Peyer's patch (tissue), 4 donors: ENCODE measurements around the gene MAMSTR.

ENCODE experiments used
- CTCF ChIP-seq, 6 experiments: fragments of 450-650 bp in 4 of 6; fragments of 200-600 bp in 2 of 6; sonication (generic) in 1 of 6; IDR thresholded peaks; one replicate each; pipeline ENCODE4 v1.5.1; 2017 to 2019; ENCODE audit warnings: antibody characterized with exemption in 6 of 6, mild to moderate bottlenecking in 3 of 6, moderate library complexity in 1 of 6
- POLR2A ChIP-seq, 2 donors: fragments of 450-650 bp; IDR thresholded peaks; one replicate each; pipeline ENCODE4 v1.5.1; 2017; ENCODE audit warnings: antibody characterized with exemption in 2 of 2, mild to moderate bottlenecking in 2 of 2, moderate library complexity in 2 of 2

GRCh38 chr19:48703316-48703715, 16.2 kb downstream of the MAMSTR start:
- TF ChIP-seq CTCF (IDR thresholded peaks at IDR 0.05) (no peak), POLR2A (IDR thresholded peaks at IDR 0.05) (no peak)
